Epithelial cell of esophagus (primary cell): Measurements from ENCODE around the gene RTP5.

Source experiments
- DNase-seq: peaks from one replicate; pipeline ENCODE4 v3.0.0; 2010; ENCODE audit warnings: low read depth
- H3K4me3 ChIP-seq: 2 replicates; pipeline ENCODE4 v1.5.1; 2011; ENCODE audit warnings: mild to moderate bottlenecking, low read length, control low read depth
- TF ChIP-seq, protein P1 (sequence below): IDR thresholded peaks from 2 replicates; pipeline ENCODE4 v1.5.1; 2011; ENCODE audit warnings: low read depth, mild to moderate bottlenecking, low read length, control low read depth, inconsistent platforms; ENCODE audit not compliant: insufficient read depth; ENCODE audit errors: missing control alignments

RTP5 gene

DNA sequence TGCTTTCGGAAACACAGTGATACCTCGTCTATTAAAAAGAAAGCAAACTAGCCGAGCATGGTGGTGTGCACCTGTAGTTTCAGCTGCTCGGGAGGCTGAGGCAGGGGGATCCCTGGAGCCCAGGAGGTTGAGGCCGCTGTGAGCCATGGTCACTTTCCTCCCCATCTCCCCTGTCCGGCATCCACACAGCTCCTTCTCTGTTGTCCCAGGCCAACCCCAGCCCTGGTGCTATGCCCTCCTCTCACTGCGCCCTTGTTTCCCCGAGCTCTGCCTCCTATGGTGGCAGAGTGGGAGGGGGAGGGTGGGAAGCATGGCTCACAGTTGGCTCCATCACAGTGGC, 15.4 kb downstream of the RTP5 start:
- DNase-seq: no peak
- TF ChIP-seq, protein P1, sequence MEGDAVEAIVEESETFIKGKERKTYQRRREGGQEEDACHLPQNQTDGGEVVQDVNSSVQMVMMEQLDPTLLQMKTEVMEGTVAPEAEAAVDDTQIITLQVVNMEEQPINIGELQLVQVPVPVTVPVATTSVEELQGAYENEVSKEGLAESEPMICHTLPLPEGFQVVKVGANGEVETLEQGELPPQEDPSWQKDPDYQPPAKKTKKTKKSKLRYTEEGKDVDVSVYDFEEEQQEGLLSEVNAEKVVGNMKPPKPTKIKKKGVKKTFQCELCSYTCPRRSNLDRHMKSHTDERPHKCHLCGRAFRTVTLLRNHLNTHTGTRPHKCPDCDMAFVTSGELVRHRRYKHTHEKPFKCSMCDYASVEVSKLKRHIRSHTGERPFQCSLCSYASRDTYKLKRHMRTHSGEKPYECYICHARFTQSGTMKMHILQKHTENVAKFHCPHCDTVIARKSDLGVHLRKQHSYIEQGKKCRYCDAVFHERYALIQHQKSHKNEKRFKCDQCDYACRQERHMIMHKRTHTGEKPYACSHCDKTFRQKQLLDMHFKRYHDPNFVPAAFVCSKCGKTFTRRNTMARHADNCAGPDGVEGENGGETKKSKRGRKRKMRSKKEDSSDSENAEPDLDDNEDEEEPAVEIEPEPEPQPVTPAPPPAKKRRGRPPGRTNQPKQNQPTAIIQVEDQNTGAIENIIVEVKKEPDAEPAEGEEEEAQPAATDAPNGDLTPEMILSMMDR: no peak
- no peak overlapping the region for H3K4me3 ChIP-seq

- no peak overlapping the region for H3K4me3 ChIP-seq
- TF ChIP-seq, protein P1: no peak
- no peak for DNase-seq
These were observed 15.9 kb downstream of the RTP5 start for GRCh38 chr2:241885291-241885945.

DNA sequence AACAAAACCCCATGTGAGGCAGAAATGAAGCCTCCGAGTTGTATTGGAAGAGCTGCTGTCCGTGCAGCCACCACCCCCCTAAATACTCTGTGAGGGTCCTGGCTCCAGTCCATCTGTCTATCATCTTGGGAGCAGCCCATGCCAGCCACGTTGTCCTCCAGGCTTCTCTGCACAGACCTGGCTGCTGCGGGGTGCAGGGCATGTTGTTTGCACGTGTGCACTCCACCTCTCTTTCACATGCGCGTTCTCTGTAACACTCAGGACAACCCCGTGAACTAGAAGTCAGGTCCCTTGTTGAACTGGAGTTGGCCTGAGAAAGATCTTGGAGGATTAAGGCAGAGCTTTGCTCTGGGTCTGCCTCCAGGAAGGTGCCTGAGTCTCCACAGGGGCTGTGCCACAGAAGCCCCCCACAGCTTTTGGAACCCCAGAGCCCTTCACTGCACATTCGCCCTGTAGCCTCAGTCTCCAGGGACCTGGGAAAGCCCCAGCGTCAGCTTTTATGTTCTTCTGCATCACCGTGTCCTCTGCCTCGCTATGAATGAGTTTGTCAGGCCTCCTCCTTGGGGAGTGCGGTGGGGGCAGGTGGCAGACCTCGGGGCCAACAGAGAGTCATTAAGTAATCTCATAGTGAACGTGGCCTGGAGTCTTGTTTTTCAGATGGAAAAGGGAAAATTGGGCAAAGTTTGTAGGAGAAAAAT, 16.6 kb downstream of the RTP5 start:
- TF ChIP-seq, protein P1: no peak
- DNase-seq: no peak
- H3K4me3 ChIP-seq: no peak overlapping the region

DNA sequence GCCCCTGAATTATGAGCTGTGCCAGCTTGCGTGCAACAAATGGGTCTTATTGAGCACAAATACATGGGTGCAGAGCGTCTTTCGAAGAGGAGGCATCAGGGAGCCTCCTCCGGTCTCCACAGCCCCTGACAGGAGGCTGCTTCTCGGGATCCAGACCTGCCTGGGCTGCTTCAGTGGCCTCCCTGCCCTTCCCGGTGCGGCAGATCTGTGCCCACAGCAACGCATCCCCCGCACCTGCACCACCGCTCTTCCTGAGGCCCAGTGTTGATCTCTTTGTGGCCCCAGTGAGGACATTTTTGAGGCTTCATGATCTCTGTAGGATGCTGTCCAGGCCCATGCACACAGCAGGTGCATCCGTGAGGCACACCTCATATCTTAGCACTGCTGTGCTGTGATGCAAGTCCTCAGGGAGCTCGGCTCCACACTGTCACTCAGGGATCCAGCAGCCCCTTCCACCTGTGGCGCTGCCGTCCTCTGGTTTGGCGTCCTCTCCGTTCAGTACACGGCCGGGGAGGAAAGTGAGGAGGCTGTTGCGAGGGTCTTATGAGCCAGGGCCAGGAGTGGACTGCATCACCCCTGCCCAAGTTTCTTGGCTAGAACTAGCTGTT, 17.4 kb downstream of the RTP5 start:
- H3K4me3 ChIP-seq: no peak overlapping the region
- DNase-seq: no peak
- TF ChIP-seq, protein P1: no peak

GRCh38 chr2:241887806-241888522, 18.4 kb downstream of the RTP5 start:
- H3K4me3 ChIP-seq: no peak overlapping the region
- TF ChIP-seq, protein P1: no peak
- DNase-seq: no peak

DNA sequence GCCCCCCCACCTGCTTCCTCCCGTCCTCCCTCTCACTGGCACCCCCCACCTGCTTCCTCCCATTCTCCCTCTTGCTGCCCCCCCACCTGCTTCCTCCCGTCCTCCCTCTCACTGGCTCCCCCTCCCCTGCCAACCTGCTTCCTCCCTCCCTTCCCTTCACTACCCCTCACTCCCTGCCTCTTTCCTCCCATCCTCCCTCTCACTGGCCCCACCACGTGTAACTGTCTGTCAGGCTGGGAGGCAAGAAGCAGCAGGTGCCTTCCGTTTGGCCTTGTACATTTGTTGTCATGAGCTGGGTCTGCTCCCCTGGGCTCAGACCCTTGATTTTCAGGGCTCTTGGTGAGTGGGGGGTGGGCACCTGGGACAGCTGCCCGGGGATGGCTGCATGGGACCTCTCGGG, 19.1 kb downstream of the RTP5 start:
- TF ChIP-seq, protein P1: no peak
- DNase-seq: no peak
- no peak overlapping the region for H3K4me3 ChIP-seq
